ENCODE data around the gene FBXO9.
A peak's percentile ranks its signal among the peaks of the same experiment; 100 is the strongest.

The FBXO9 gene

GRCh38 chr6:53066077-53066417, 843 bp downstream of the FBXO9 start:
- H3K27ac ChIP-seq (ENCODE audit: low read length) = no peak overlapping the region
- no peak for TF ChIP-seq CTCF (IDR thresholded peaks at IDR 0.05; ENCODE audit: low read depth, low read length)
- TF ChIP-seq EZH2phosphoT487 (IDR thresholded peaks at IDR 0.05; ENCODE audit: low read depth) = no peak
- H3K9me3 ChIP-seq (ENCODE audit: insufficient read depth, low read length) = no peaks in the 10 kb centered on the region
- H3K27me3 ChIP-seq (ENCODE audit: low read depth, low read length) = no peaks in the 10 kb centered on the region
- H4K20me1 ChIP-seq (ENCODE audit: insufficient read depth, low read length) = peaks cover 9% of the 10 kb centered on the region; the same call in 1 of the 2 replicates
- H3K9ac ChIP-seq (ENCODE audit: low read length) = peak overlapping the region; percentile 78
- peaks cover 35% of the 10 kb centered on the region for H3K79me2 ChIP-seq (ENCODE audit: low read length)
- peak overlapping the region; percentile 79 for H3K4me2 ChIP-seq (ENCODE audit: low read length)
- peaks cover 45% of the 10 kb centered on the region for H3K4me1 ChIP-seq (ENCODE audit: low read length)
- peaks cover 4% of the 10 kb centered on the region for H3K36me3 ChIP-seq (replicated peaks; ENCODE audit: low read depth, low read length)
- H2AFZ ChIP-seq (ENCODE audit: low read depth, low read length) = no peak overlapping the region
- peak overlapping the region; percentile 80 for H3K4me3 ChIP-seq (ENCODE audit: low read length)

GRCh38 chr6:53066874-53067706, 1.9 kb downstream of the FBXO9 start:
- H3K4me3 ChIP-seq (ENCODE audit: low read length) = peak overlapping the region; percentile 80; the same call in 1 of the 2 replicates
- peak overlapping the region; percentile 79 for H3K4me2 ChIP-seq (ENCODE audit: low read length)
- H4K20me1 ChIP-seq (ENCODE audit: insufficient read depth, low read length) = peaks cover 15% of the 10 kb centered on the region
- H3K4me1 ChIP-seq (ENCODE audit: low read length) = peaks cover 56% of the 10 kb centered on the region
- H3K27me3 ChIP-seq (ENCODE audit: low read depth, low read length) = no peaks in the 10 kb centered on the region
- H3K36me3 ChIP-seq (replicated peaks; ENCODE audit: low read depth, low read length) = peaks cover 11% of the 10 kb centered on the region
- H2AFZ ChIP-seq (ENCODE audit: low read depth, low read length) = no peak overlapping the region
- H3K9ac ChIP-seq (ENCODE audit: low read length) = no peak overlapping the region
- no peaks in the 10 kb centered on the region for H3K9me3 ChIP-seq (ENCODE audit: insufficient read depth, low read length)
- H3K79me2 ChIP-seq (ENCODE audit: low read length) = peaks cover 44% of the 10 kb centered on the region
- 0 out of 2 replicates have a peak overlapping the region, but pooled peaks have one; percentile 15 for H3K27ac ChIP-seq (ENCODE audit: low read length)
- TF ChIP-seq EZH2phosphoT487 (IDR thresholded peaks at IDR 0.05; ENCODE audit: low read depth) = no peak
- no peak for TF ChIP-seq CTCF (IDR thresholded peaks at IDR 0.05; ENCODE audit: low read depth, low read length)

- H3K79me2 ChIP-seq (ENCODE audit: low read length) = peaks cover 49% of the 10 kb centered on the region
- peak overlapping the region; percentile 79 for H3K4me2 ChIP-seq (ENCODE audit: low read length)
- no peaks in the 10 kb centered on the region for H3K27me3 ChIP-seq (ENCODE audit: low read depth, low read length)
- H3K27ac ChIP-seq (ENCODE audit: low read length) = peak overlapping the region; percentile 15; the same call in 1 of the 2 replicates
- H4K20me1 ChIP-seq (ENCODE audit: insufficient read depth, low read length) = peaks cover 15% of the 10 kb centered on the region
- H3K9me3 ChIP-seq (ENCODE audit: insufficient read depth, low read length) = no peaks in the 10 kb centered on the region
- H2AFZ ChIP-seq (ENCODE audit: low read depth, low read length) = no peak overlapping the region
- H3K4me3 ChIP-seq (ENCODE audit: low read length) = no peak overlapping the region
- peaks cover 50% of the 10 kb centered on the region for H3K4me1 ChIP-seq (ENCODE audit: low read length)
- no peak for TF ChIP-seq CTCF (IDR thresholded peaks at IDR 0.05; ENCODE audit: low read depth, low read length)
- no peak for TF ChIP-seq EZH2phosphoT487 (IDR thresholded peaks at IDR 0.05; ENCODE audit: low read depth)
- H3K36me3 ChIP-seq (replicated peaks; ENCODE audit: low read depth, low read length) = peaks cover 16% of the 10 kb centered on the region
- no peak overlapping the region for H3K9ac ChIP-seq (ENCODE audit: low read length)
Measured at GRCh38 chr6:53067849-53068361, 2.7 kb downstream of the FBXO9 start.

GRCh38 chr6:53069427-53069826, 4.2 kb downstream of the FBXO9 start:
- no peak overlapping the region for H3K4me2 ChIP-seq (ENCODE audit: low read length)
- peaks cover 49% of the 10 kb centered on the region for H3K79me2 ChIP-seq (ENCODE audit: low read length)

More at GRCh38 chr6:53069427-53069826, 4.2 kb downstream of the FBXO9 start:
- Histone ChIP-seq H3K9me3 (ENCODE audit: insufficient read depth, low read length) (no peaks in the 10 kb centered on the region), H3K36me3 (replicated peaks; ENCODE audit: low read depth, low read length) (peaks cover 28% of the 10 kb centered on the region), H4K20me1 (ENCODE audit: insufficient read depth, low read length) (peaks cover 15% of the 10 kb centered on the region), H3K4me3 (ENCODE audit: low read length) (no peak overlapping the region), H3K27me3 (ENCODE audit: low read depth, low read length) (no peaks in the 10 kb centered on the region), H2AFZ (ENCODE audit: low read depth, low read length) (no peak overlapping the region), H3K27ac (ENCODE audit: low read length) (no peak overlapping the region), H3K4me1 (ENCODE audit: low read length) (peaks cover 46% of the 10 kb centered on the region), H3K9ac (ENCODE audit: low read length) (no peak overlapping the region)
- TF ChIP-seq CTCF (IDR thresholded peaks at IDR 0.05; ENCODE audit: low read depth, low read length) (no peak), EZH2phosphoT487 (IDR thresholded peaks at IDR 0.05; ENCODE audit: low read depth) (no peak)
